ENCODE results near the gene SYCN.

The SYCN gene

DNA sequence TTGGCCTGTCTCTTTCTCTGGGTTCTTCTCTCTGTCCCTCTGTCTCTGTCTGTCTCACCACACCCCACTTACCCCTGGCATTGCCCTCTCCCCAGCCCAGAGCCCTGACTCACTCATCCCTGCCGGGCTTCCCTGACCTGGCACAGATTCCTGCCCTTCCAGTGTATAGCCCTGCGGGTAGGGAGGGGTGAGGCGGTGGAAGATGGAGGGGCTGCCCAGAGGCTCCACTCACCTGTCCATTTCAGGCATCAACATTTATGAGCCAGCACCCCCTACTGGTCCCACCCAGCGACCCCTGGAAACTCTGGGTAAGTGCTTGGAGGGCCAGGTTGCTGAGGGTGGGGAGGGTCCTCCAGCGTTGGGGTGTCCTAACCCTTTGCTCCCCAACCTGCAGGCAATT, 6.3 kb downstream of the SYCN start:
- TF ChIP-seq, protein P1, sequence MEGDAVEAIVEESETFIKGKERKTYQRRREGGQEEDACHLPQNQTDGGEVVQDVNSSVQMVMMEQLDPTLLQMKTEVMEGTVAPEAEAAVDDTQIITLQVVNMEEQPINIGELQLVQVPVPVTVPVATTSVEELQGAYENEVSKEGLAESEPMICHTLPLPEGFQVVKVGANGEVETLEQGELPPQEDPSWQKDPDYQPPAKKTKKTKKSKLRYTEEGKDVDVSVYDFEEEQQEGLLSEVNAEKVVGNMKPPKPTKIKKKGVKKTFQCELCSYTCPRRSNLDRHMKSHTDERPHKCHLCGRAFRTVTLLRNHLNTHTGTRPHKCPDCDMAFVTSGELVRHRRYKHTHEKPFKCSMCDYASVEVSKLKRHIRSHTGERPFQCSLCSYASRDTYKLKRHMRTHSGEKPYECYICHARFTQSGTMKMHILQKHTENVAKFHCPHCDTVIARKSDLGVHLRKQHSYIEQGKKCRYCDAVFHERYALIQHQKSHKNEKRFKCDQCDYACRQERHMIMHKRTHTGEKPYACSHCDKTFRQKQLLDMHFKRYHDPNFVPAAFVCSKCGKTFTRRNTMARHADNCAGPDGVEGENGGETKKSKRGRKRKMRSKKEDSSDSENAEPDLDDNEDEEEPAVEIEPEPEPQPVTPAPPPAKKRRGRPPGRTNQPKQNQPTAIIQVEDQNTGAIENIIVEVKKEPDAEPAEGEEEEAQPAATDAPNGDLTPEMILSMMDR (IDR thresholded peaks at IDR 0.05; ENCODE audit: control insufficient read depth, extremely low read depth, insufficient read depth), result no peak
- DNase-seq (ENCODE audit: low read depth), result no peak
- no peak overlapping the region for H3K4me3 ChIP-seq (ENCODE audit: low read depth, low read length)

- no peak for DNase-seq (ENCODE audit: low read depth)
- no peak within 1 kb of the TSS for H3K4me3 ChIP-seq (ENCODE audit: low read depth, low read length)
These were observed 7.1 kb downstream of the SYCN start, which contains the start of gene NCCRP1 for GRCh38 chr19:39196860-39197562. TSS of gene NCCRP1 (plus strand) at chr19:39196964. CDS start at chr19:39196983, 19 bp downstream.

DNA sequence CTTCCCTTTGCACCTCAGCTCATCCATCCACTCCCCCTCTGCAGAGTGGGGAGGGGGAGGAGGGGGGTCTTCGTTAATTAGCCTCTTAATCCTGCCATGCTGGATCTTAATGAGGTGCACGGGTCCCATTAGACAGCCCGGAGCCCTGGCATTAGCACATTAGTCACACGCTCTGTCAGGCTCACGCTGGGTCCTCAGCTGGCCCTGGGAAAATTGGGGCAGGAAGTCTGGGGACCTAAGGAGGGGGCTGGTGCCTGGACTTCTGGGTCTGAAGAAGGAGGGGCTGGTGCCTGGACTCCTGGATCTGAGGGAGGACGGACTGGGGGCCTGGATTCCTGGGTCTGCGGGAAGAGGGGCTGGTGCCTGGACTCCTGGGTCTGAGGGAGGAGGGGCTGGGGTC, 7.7 kb downstream of the SYCN start:
- no peak overlapping the region for H3K4me3 ChIP-seq (ENCODE audit: low read depth, low read length)
- DNase-seq (ENCODE audit: low read depth), result no peak
- TF ChIP-seq, protein P1 (IDR thresholded peaks at IDR 0.05; ENCODE audit: control insufficient read depth, extremely low read depth, insufficient read depth), result no peak

More at GRCh38 chr19:39196860-39197562, 7.1 kb downstream of the SYCN start, which contains the start of gene NCCRP1:
- TF ChIP-seq, protein P1 (IDR thresholded peaks at IDR 0.05; ENCODE audit: control insufficient read depth, extremely low read depth, insufficient read depth), result no peak

DNA sequence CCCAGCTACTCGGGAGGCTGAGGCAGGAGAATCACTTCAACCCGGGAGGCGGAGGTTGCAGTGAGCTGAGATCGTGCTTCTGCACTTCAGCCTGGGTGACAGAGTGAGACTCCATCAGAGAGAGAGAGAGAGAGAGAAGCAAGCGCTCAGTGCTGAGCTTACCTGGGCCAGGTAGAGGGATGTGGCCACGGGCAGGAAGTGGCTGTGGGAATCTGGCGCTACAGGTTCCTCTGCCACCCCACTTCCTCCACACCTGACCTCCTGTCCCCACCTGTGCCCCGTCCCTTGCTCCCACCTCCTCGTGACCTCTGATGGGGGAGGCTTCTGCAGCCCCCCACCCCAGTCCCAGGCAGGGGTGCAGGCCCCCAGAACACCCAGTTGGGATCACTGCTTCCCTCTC, 8.3 kb downstream of the SYCN start:
- TF ChIP-seq, protein P1 (IDR thresholded peaks at IDR 0.05; ENCODE audit: control insufficient read depth, extremely low read depth, insufficient read depth), result no peak
- no peak for DNase-seq (ENCODE audit: low read depth)
- H3K4me3 ChIP-seq (ENCODE audit: low read depth, low read length), result no peak overlapping the region

DNA sequence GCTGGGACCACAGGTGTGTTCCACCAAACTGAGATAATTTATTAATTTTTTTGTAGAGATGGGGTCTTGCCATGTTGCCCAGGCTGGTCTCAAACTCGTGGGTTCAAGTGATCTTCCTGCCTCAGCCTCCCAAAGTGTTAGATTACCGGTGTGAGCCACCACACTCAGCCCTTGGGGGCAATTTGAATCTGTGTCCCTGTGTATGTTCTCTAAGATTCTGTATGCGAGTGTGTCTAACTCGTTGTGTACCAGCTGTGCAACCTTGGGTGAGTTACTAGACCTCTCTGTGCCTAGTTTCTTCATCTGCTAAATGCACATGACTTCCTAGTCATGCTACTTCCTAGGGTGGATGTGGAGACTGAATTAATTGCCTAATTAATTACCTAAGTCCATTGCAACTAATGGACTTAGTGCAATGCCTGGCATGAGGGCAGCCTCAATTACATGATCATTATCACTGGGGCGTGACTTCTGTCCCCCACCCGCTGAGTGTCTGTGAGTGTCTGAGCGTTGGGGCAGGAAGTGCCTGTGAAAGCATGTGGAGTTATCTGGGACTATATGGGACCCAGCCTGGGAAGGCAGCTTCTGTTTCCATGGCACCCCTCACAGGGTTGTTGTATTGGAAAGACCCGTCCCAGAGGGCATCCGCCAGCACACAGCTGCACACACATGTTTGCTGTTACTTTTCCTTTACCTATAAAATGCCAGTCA, 9.1 kb downstream of the SYCN start:
- DNase-seq (ENCODE audit: low read depth), result no peak
- TF ChIP-seq, protein P1 (IDR thresholded peaks at IDR 0.05; ENCODE audit: control insufficient read depth, extremely low read depth, insufficient read depth), result no peak
- no peak overlapping the region for H3K4me3 ChIP-seq (ENCODE audit: low read depth, low read length)

GRCh38 chr19:39193803-39194202, 10.3 kb downstream of the SYCN start:
- TF ChIP-seq, protein P1 (IDR thresholded peaks at IDR 0.05; ENCODE audit: control insufficient read depth, extremely low read depth, insufficient read depth), result no peak
- H3K4me3 ChIP-seq (ENCODE audit: low read depth, low read length), result no peak overlapping the region
- DNase-seq (ENCODE audit: low read depth), result no peak
